GM12873 (cell line): Measurements from ENCODE around the gene ADAMTS12.

Experiments used
- TF ChIP-seq, protein P1 (sequence below): IDR thresholded peaks from 2 replicates; pipeline ENCODE4 v1.5.1; 2012; ENCODE audit warnings: low read depth, mild to moderate bottlenecking, moderate library complexity, low read length, control low read depth; ENCODE audit not compliant: insufficient read depth; ENCODE audit errors: missing control alignments

Gene ADAMTS12

DNA sequence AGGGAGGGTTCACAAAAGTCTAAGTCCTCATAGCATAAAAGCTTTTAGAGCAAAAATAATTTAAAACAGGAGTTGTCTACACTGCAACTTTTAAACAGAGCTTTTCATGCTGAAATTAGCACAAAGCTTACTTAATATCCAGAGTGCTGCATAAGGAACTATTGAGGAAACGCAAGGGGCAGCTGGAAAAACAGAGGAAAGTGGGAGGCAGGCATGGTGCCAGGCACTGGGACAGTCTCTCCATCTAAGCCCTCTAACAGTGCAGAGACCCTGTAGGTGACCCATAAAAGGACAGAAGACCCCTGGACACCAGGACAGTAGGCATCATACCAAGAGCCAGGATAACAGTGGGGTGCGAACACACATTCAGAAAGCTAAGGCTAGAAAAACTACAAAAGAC is 49.3 kb downstream of the ADAMTS12 start:
- TF ChIP-seq, protein P1, sequence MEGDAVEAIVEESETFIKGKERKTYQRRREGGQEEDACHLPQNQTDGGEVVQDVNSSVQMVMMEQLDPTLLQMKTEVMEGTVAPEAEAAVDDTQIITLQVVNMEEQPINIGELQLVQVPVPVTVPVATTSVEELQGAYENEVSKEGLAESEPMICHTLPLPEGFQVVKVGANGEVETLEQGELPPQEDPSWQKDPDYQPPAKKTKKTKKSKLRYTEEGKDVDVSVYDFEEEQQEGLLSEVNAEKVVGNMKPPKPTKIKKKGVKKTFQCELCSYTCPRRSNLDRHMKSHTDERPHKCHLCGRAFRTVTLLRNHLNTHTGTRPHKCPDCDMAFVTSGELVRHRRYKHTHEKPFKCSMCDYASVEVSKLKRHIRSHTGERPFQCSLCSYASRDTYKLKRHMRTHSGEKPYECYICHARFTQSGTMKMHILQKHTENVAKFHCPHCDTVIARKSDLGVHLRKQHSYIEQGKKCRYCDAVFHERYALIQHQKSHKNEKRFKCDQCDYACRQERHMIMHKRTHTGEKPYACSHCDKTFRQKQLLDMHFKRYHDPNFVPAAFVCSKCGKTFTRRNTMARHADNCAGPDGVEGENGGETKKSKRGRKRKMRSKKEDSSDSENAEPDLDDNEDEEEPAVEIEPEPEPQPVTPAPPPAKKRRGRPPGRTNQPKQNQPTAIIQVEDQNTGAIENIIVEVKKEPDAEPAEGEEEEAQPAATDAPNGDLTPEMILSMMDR, result no peak

- TF ChIP-seq, protein P1, result no peak
Measured at GRCh38 chr5:33841891-33842290, 49.9 kb downstream of the ADAMTS12 start.

- TF ChIP-seq, protein P1, result no peak
Measured at GRCh38 chr5:33840927-33841547, 50.8 kb downstream of the ADAMTS12 start.

GRCh38 chr5:33837301-33837700 is 54.5 kb downstream of the ADAMTS12 start:
- TF ChIP-seq, protein P1, result no peak

GRCh38 chr5:33834334-33834733 is 57.5 kb downstream of the ADAMTS12 start:
- TF ChIP-seq, protein P1, result no peak

DNA sequence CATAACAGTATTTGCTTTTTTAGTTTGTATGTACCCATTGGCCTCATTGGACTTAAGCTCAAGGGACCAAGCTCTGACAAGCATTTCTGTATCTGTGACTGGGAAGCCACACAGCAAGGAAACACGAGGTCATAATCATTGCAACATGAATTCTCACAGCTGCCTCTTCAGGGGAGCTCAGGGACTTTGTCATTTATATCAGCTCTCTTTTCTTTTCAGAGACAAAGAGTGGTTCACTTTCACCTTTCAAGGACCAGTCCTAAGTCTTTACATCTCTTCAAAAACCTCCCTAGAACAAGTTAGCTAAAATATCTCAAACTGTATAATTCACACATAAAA is 58.6 kb downstream of the ADAMTS12 start:
- TF ChIP-seq, protein P1, result no peak

- TF ChIP-seq, protein P1, result no peak
Measured at GRCh38 chr5:33832404-33833236, 59.2 kb downstream of the ADAMTS12 start.
